22Rv1 (cell line): ENCODE data around the gene BFSP2.
"Not testable (repeated sequence)": the region's sequence is repeated elsewhere in the genome, so short reads cannot be mapped to it uniquely, and the experiment has no call there.

ENCODE experiments used
- H3K27ac ChIP-seq: fragments of 450-650 bp; 2 replicates; pipeline ENCODE4 v1.5.1; 2017
- ZFX ChIP-seq: fragments of 450-650 bp; IDR thresholded peaks from 2 replicates; pipeline ENCODE4 v1.6.1; 2017; ENCODE audit warnings: antibody characterized with exemption, borderline replicate concordance
- TF ChIP-seq, protein P1 (sequence below): fragments of 450-650 bp; IDR thresholded peaks from 2 replicates; pipeline ENCODE4 v1.5.1; 2017; ENCODE audit warnings: mild to moderate bottlenecking

The BFSP2 gene

DNA sequence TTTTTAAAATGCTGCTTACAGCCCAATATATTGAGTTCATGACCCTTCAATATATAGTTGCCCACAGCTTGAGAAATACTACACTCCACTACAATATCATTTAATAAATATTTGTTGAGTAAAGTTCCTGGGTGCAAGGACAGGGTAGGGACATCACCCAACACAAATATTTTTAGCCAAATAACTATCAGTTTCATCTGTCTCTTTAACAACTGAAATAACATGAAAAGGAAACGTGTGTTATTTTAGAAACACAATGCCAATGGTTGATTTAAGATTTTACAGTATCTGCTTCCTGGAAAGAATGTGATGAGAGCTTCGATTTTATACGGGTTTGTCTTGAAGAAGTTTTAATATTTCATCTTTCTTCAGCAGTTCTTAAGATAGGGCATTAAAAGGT lies 106.0 kb downstream of the BFSP2 start:
- TF ChIP-seq, protein P1, sequence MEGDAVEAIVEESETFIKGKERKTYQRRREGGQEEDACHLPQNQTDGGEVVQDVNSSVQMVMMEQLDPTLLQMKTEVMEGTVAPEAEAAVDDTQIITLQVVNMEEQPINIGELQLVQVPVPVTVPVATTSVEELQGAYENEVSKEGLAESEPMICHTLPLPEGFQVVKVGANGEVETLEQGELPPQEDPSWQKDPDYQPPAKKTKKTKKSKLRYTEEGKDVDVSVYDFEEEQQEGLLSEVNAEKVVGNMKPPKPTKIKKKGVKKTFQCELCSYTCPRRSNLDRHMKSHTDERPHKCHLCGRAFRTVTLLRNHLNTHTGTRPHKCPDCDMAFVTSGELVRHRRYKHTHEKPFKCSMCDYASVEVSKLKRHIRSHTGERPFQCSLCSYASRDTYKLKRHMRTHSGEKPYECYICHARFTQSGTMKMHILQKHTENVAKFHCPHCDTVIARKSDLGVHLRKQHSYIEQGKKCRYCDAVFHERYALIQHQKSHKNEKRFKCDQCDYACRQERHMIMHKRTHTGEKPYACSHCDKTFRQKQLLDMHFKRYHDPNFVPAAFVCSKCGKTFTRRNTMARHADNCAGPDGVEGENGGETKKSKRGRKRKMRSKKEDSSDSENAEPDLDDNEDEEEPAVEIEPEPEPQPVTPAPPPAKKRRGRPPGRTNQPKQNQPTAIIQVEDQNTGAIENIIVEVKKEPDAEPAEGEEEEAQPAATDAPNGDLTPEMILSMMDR: no peak
- no peak for TF ChIP-seq ZFX
- no peak overlapping the region for H3K27ac ChIP-seq

GRCh38 chr3:133506215-133506901 lies 106.5 kb downstream of the BFSP2 start:
- no peak overlapping the region for H3K27ac ChIP-seq
- TF ChIP-seq, protein P1: no peak
- no peak for TF ChIP-seq ZFX

DNA sequence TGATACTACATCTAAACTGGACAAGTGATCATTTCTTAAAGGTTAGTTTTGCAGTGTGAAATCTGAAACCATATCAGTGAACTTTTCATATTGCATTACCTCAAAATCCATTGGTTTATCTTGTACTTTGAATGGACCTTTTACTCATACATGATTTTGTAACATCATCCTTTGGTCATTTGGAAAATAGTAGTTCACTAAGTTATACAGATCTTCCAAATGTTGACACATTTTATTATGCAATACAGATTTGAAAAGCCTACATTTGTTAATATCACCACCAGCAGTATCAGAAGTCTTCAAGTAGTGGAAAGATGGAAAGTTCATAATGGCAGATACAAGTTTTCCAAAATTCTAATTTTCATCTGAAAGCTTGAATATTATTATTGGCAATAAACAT lies 109.6 kb downstream of the BFSP2 start:
- TF ChIP-seq ZFX: no peak

GRCh38 chr3:133512416-133513089 lies 112.7 kb downstream of the BFSP2 start:
- TF ChIP-seq ZFX: no peak
- TF ChIP-seq, protein P1: no peak

More for the DNA sequence above, 109.6 kb downstream of the BFSP2 start:
- H3K27ac ChIP-seq: no peak overlapping the region

DNA sequence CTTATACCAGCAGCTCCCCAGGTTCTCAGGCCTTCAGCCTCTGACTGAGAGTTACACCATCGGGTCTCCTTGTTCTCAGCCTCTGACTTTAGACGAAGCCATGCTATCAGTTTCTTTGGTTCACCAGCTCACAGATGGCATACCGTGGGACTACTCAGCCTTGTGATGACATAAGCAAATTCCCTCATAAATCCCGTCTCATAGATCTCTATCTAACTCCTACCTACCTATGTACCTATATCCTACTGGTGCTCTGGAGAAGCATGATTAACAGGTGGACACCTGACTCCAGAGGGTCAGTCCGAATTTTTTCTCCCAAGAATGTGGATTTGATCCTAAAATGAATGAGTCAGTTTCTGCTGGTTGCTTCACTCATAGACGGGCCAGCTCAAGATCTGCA lies 114.6 kb downstream of the BFSP2 start:
- H3K27ac ChIP-seq: no peak overlapping the region
- TF ChIP-seq ZFX: no peak
- TF ChIP-seq, protein P1: no peak

More at GRCh38 chr3:133512416-133513089, 112.7 kb downstream of the BFSP2 start:
- no peak overlapping the region for H3K27ac ChIP-seq

- TF ChIP-seq, protein P1: no peak
- no peak for TF ChIP-seq ZFX
- H3K27ac ChIP-seq: no peak overlapping the region
These were observed 115.3 kb downstream of the BFSP2 start for GRCh38 chr3:133515127-133515526.

- no peak overlapping the region for H3K27ac ChIP-seq
- TF ChIP-seq, protein P1: no peak
- no peak for TF ChIP-seq ZFX
These were observed 120.4 kb downstream of the BFSP2 start for GRCh38 chr3:133520286-133520685.

DNA sequence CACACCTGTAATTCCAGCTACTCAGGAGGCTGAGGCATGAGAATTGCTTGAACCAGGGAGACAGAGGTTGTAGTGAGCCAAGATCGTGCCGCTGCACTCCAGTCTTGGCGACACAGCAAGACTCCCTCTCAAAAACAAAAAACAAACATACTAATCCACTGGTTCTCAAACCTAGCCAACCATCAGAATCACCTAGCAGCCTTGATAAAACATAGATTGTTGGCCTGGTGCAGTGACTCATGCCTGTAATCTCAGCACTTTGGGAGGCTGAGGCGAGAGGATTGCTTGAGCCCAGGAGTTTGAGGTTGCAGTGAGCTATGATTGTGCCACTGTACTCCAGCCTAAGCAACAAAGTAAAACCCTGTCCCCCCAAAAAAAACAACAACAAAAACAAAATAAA lies 121.1 kb downstream of the BFSP2 start:
- not testable (repeated sequence) for H3K27ac ChIP-seq
